Activated CD4-positive, alpha-beta memory T cell treated with anti-CD3 and anti-CD28 coated beads, Interleukin-2, amount 10 ng/mL, durations not matched to agents 7 days and 5 days (primary cell): ENCODE data around the gene CDK10. TPM values are rescaled to one million over a fixed set of nuclear protein-coding genes. Genes with fewer than 3 reads are reported as not detected.

Experiments
- total RNA-seq, 2 experiments: library from RNA; stranded (reverse); gene quantifications; one replicate each; pipeline ENCODE4 v1.2.3, GENCODE V29; 2021

CDK10 gene
- total RNA-seq, 2 experiments from 2014 or later, result 73.2 to 74.0 TPM

Other genes starting within 250 kb of the CDK10 start
- 100 to 1,000 TPM; 199 to 208 TPM for gene ANKRD11, start 196.1 kb upstream of the CDK10 start, total RNA-seq
- gene SPG7, start 178.3 kb upstream of the CDK10 start, total RNA-seq, result 10 to 100 TPM; 73.9 to 77.9 TPM
- gene RPL13, start 126.0 kb upstream of the CDK10 start, total RNA-seq, result 1,000 to 10,000 TPM; 2,083 to 2,114 TPM
- gene CPNE7, start 110.9 kb upstream of the CDK10 start, total RNA-seq, result 1 to 10 TPM; 3.3 to 4.4 TPM
- gene DPEP1, start 73.0 kb upstream of the CDK10 start, total RNA-seq, result not detected
- gene CHMP1A, start 29.0 kb upstream of the CDK10 start, total RNA-seq, result 100 to 1,000 TPM in 1 of 2 experiments, 10 to 100 TPM in 1; 93.8 to 102 TPM
- gene SPATA33, start 28.9 kb upstream of the CDK10 start, total RNA-seq, result 1 to 10 TPM; 8.1 to 9.2 TPM
- 10 to 100 TPM in 1 of 2 experiments, 1 to 10 TPM in 1; 9.4 to 10.0 TPM for gene SPATA2L, start 15.0 kb downstream of the CDK10 start, total RNA-seq
- 1 to 10 TPM; 7.0 to 7.8 TPM for gene VPS9D1, start 34.2 kb downstream of the CDK10 start, total RNA-seq
- gene ZNF276, start 34.8 kb downstream of the CDK10 start, total RNA-seq, result 10 to 100 TPM; 50.4 to 56.5 TPM
- gene FANCA, start 130.0 kb downstream of the CDK10 start, total RNA-seq, result 10 to 100 TPM; 82.9 to 94.6 TPM
- gene SPIRE2, start 141.8 kb downstream of the CDK10 start, total RNA-seq, result 1 to 10 TPM; 1.6 to 1.8 TPM
- 100 to 1,000 TPM; 167 to 192 TPM for gene TCF25, start 186.9 kb downstream of the CDK10 start, total RNA-seq
- gene MC1R, start 232.2 kb downstream of the CDK10 start, total RNA-seq, result 1 to 10 TPM; 3.6 to 4.1 TPM
- gene TUBB3, start 236.7 kb downstream of the CDK10 start, total RNA-seq, result 1 to 10 TPM; 3.6 to 4.0 TPM